Right lobe of liver (tissue), 4 donors: Measurements from ENCODE around the gene IPO13.

Experiments used
- POLR2A ChIP-seq: fragments of 450-650 bp; IDR thresholded peaks from one replicate; pipeline ENCODE4 v1.6.1; 2017; ENCODE audit warnings: antibody characterized with exemption, mild to moderate bottlenecking
- TF ChIP-seq, protein P1 (sequence below), 4 donors: fragments of 200-600 bp in 3 of 4; fragments of 450-650 bp in 1 of 4; IDR thresholded peaks; one replicate each; pipeline versions ENCODE4 v1.5.1 to v1.8.0; 2016 to 2022; ENCODE audit warnings: antibody characterized with exemption in 4 of 4, mild to moderate bottlenecking in 2 of 4
- donor health status: DM: no; HTN: no; CAD: no.
- donor health status: DM: no; HTN: no; CAD: no.
- donor health status: DM: no; HTN: yes; CAD: no.

DNA sequence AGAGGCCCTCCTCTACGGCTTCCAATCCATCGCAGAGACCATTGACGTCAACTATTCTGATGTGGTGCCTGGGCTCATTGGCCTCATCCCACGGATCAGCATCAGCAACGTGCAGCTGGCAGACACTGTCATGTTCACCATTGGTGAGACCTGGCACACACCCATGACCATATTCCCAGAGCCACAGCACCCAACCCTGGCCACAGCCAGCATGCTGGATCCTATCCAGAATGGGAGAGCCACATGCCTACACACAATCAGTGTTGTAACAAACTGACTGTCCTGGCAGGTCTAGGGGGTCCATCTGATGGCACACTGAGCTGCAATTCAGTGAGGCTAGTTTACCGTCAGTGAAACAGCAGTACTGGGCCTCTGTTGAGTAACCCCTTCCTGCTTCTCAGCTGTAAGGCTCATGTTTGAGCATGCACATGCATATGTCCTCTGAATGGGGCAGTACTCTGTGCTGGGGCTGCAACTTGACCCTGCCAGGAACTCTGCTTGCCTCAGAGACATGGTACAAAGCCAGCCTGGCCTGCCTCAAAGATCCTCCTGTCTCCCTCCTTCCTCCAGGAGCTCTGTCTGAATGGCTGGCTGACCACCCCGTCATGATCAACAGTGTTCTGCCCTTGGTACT, 10.8 kb downstream of the IPO13 start:
- TF ChIP-seq, protein P1, sequence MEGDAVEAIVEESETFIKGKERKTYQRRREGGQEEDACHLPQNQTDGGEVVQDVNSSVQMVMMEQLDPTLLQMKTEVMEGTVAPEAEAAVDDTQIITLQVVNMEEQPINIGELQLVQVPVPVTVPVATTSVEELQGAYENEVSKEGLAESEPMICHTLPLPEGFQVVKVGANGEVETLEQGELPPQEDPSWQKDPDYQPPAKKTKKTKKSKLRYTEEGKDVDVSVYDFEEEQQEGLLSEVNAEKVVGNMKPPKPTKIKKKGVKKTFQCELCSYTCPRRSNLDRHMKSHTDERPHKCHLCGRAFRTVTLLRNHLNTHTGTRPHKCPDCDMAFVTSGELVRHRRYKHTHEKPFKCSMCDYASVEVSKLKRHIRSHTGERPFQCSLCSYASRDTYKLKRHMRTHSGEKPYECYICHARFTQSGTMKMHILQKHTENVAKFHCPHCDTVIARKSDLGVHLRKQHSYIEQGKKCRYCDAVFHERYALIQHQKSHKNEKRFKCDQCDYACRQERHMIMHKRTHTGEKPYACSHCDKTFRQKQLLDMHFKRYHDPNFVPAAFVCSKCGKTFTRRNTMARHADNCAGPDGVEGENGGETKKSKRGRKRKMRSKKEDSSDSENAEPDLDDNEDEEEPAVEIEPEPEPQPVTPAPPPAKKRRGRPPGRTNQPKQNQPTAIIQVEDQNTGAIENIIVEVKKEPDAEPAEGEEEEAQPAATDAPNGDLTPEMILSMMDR (IDR thresholded peaks at IDR 0.05): no peak
- TF ChIP-seq POLR2A: no peak
